HG03520 (cell line): ENCODE measurements around the gene TNPO3.
"Not testable (repeated sequence)": the region's sequence is repeated elsewhere in the genome, so short reads cannot be mapped to it uniquely, and the experiment has no call there.

ENCODE experiments used
- ATAC-seq: cut with Tn5 transposase; IDR thresholded peaks from one replicate; pipeline ENCODE4 v1.9.1; 2021; ENCODE audit warnings: mild to moderate bottlenecking, moderate library complexity; ENCODE audit not compliant: unreplicated experiment

TNPO3 gene

GRCh38 chr7:129072479-129073011, 17.6 kb upstream of the TNPO3 start:
- no peak for ATAC-seq

- ATAC-seq: no peak
Measured at GRCh38 chr7:129069021-129069420, 14.1 kb upstream of the TNPO3 start.

DNA sequence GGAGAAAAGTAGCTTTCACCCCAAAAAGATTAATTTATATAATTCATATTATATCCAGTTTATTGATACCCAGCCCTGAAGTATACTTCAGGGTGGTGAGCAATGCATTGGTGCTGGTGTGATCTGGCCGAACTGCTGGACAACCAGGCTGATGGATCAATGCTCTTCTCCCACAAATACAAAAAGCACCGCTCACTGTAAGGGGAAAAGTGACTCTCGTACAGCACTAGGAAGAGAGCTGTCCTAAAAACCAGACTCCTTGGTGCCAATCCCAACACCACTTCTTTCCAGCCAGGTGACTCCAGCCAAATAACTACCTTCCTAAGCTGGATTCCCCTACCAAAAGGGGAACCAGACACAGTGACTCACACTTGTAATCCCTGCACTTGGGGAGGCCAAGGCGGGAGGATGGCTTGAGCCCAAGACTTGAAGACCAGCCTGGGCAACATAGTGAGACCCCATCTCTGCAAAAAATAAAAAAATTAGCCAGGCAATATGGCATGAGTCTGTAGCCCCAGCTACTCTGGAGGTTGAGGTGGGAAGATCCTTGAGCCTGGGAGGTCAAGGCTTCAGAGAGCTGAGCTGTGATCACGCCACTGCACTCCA, 13.1 kb upstream of the TNPO3 start:
- ATAC-seq: no peak

DNA sequence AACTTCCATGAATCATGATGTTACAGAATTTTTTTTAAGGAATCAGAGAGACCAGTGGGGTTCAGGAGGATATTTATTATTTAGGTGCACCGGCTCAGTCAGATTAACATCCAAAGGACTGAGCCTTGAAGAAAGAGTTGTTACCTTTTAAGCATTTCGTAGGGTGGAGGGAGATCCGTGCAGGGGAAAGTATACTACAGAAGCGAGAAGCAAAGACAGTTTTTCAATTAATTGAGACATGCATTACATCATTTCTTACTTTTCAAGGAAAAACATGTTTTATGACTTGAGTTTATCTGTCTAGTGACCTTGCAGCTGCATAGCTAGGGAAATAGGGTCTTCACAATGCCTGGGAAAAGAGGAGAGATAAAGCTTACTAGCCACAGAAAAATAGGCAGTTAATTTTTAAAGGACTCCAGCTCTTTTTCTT, 12.2 kb upstream of the TNPO3 start:
- not testable (repeated sequence) for ATAC-seq

- ATAC-seq: no peak
Measured at GRCh38 chr7:129066290-129067131, 11.6 kb upstream of the TNPO3 start.

GRCh38 chr7:129055861-129056464, 1.1 kb upstream of the TNPO3 start:
- no peak for ATAC-seq

DNA sequence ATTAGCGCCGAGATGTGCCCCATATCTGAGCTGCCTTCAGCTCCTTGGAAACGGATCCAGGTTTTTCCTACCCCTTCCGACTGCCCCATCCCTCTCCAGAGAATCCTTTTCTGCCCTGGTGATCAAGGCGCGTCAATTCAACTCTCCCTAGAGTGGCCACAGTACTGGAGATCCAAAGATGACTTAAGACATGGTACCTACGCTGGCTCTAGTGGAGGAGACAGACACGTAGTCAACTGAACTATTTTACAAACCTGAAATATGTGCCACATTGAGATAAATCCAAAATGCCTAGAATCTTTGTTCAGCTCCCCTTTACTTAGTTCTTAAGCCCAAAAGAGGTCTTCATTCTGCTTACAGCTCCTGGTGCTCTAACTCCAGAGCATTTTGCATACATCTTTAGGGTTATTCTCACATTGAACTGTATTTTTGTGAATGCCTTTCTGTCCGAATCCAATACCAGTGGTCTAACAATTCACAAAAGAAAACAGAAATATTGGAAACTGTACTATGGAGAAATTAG, 444 bp upstream of the TNPO3 start:
- ATAC-seq: no peak

GRCh38 chr7:129053938-129054437, 923 bp downstream of the TNPO3 start:
- ATAC-seq: no peak

- no peak for ATAC-seq
Measured at GRCh38 chr7:129052441-129052840, 2.5 kb downstream of the TNPO3 start.

- ATAC-seq: not testable (repeated sequence)
Measured at GRCh38 chr7:129051459-129051858, 3.5 kb downstream of the TNPO3 start.

GRCh38 chr7:129047761-129048160, 7.2 kb downstream of the TNPO3 start:
- no peak for ATAC-seq

DNA sequence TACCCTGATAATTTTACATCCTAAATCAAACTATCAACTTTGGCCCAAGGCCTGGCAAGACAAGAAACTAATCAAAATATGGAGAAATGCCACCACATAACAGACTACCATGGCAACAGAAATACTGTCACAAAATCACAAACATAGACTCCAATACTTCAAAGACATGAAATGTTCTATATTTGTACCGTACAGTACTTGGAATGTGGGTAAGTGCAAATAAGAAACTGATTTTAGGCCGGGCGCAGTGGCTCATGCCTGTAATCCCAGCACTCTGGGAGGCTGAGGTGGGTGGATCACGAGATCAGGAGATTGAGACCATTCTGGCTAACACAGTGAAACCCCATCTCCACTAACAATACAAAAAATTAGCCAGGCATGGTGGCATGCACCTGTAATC, 9.2 kb downstream of the TNPO3 start:
- no peak for ATAC-seq

GRCh38 chr7:129043012-129043411, 11.9 kb downstream of the TNPO3 start:
- no peak for ATAC-seq

GRCh38 chr7:129041142-129042085, 13.5 kb downstream of the TNPO3 start:
- ATAC-seq: no peak

DNA sequence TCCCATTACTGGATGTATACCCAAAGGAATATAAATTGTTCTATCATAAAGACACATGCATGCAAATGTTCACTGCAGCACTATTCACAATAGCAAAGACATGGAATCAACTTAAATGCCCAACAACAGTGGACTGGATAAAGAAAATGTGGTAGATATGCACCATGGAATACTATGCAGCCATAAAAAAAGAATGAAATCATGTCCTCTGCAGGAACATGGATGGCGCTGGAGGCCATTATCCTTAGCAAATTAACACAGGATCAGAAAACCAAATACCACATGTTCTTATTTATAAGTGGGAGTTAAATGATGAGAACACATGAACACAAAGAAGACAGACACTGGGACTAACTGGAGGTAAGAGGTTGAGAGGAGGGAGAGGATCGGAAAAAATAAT, 16.4 kb downstream of the TNPO3 start:
- ATAC-seq: not testable (repeated sequence)

GRCh38 chr7:129037585-129037984, 17.3 kb downstream of the TNPO3 start:
- ATAC-seq: no peak

DNA sequence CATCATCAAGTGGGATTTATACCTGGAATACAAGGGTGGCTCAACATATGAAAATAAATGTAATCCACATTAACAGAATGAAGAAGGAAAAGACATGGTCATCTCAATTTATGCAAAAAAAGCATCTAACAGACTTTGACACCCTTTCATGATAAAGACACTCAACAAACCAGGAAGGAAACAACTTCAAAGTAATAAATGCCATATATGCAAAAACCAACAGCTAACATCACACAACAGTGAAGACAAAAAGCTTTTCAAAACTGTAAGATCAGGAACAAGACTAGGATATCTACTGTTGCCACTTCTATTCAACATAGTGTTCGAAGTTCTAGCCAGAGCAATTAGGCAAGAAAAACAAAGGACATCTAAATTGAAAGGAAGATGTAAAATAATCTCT, 22.9 kb downstream of the TNPO3 start:
- ATAC-seq: no peak

DNA sequence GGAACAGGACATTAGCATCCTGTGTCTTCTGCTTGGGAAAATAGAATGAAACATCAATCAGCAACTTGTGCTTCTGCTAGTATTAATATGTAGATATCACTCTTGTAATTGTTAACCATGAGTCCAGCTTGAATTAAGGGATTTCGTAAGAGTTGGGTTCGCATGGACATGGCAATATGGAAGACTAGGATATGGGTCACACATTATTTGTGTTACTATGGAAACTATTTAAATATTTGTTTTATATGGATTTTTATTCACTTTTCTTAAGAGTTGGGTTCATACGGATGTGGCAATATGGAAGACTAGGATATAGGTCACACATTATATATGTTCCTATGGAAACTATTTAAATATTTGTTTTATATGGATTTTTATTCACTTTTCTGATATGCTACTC, 24.5 kb downstream of the TNPO3 start:
- no peak for ATAC-seq

- no peak for ATAC-seq
Measured at GRCh38 chr7:129024125-129024524, 30.8 kb downstream of the TNPO3 start.

DNA sequence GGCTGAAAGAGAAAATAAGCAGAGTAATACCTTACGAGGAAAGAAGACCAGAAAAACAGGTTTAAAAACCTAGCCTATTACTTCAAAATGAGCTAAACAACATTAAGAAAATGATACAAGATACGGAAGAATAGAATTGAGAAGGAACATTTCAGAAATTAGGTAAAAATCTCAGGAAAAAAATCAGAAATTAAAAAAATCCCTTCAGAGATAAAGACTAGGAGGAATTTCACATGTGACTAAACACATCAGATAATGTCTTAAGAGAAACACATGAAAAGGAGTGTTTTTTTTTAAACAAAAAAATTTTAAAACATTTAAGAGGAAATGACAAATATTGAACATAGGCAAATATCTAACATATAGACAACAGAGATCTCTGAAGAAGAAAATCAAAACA, 33.3 kb downstream of the TNPO3 start:
- no peak for ATAC-seq
